SK-N-SH treated with all-trans-retinoic acid at 6 μM for 48 hours (cell line): ENCODE data around the gene ZEB2.

Experiments
- ATAC-seq: fragments of 200-7000 bp; cut with Tn5 transposase; 3 replicates; pipeline ENCODE4 v1.9.1; 2020; ENCODE audit warnings: mild to moderate bottlenecking, moderate library complexity
- ARNTL ChIP-seq: fragments of 450-650 bp; formaldehyde crosslinking; IDR thresholded peaks from 2 replicates; pipeline ENCODE4 v1.5.0; 2020; ENCODE audit warnings: low read depth, mild to moderate bottlenecking, moderate library complexity, borderline replicate concordance
- CSDC2 ChIP-seq: fragments of 250-450 bp; sonication (Bioruptor Pico); IDR thresholded peaks from 2 replicates; pipeline ENCODE4 v1.5.0; 2020; ENCODE audit warnings: mild to moderate bottlenecking, moderate library complexity
- ESRRG ChIP-seq: fragments of 250-450 bp; sonication (Bioruptor Pico); IDR thresholded peaks from 2 replicates; pipeline ENCODE4 v1.6.1; 2021; ENCODE audit warnings: mild to moderate bottlenecking
- GLIS3 ChIP-seq: fragments of 250-450 bp; sonication (Bioruptor Pico); IDR thresholded peaks from 2 replicates; pipeline ENCODE4 v1.5.0; 2020; ENCODE audit warnings: mild to moderate bottlenecking, moderate library complexity
- ISL1 ChIP-seq: fragments of 250-450 bp; sonication (Bioruptor Pico); IDR thresholded peaks from 2 replicates; pipeline ENCODE4 v2.1.2; 2022; ENCODE audit warnings: mild to moderate bottlenecking, moderate library complexity
- OSR1 ChIP-seq: fragments of 250-450 bp; sonication (Bioruptor Pico); IDR thresholded peaks from 2 replicates; pipeline ENCODE4 v1.8.0; 2022; ENCODE audit warnings: moderate library complexity, mild to moderate bottlenecking, inconsistent platforms
- PPARA ChIP-seq: fragments of 250-450 bp; sonication (Bioruptor Pico); IDR thresholded peaks from 2 replicates; pipeline ENCODE4 v1.5.0; 2020; ENCODE audit warnings: mild to moderate bottlenecking, borderline replicate concordance
- RARB ChIP-seq: fragments of 250-450 bp; sonication (Bioruptor Pico); IDR thresholded peaks from 2 replicates; pipeline ENCODE4 v1.8.0; 2021; ENCODE audit warnings: mild to moderate bottlenecking, moderate library complexity
- SNAI2 ChIP-seq: fragments of 250-450 bp; sonication (Bioruptor Pico); IDR thresholded peaks from 2 replicates; pipeline ENCODE4 v1.5.0; 2020; ENCODE audit warnings: mild to moderate bottlenecking, moderate library complexity
- TCF4 ChIP-seq: fragments of 250-450 bp; sonication (Bioruptor Pico); IDR thresholded peaks from 2 replicates; pipeline ENCODE4 v1.8.0; 2021; ENCODE audit warnings: mild to moderate bottlenecking, moderate library complexity, borderline replicate concordance
- TOX ChIP-seq: fragments of 250-450 bp; sonication (Bioruptor Pico); IDR thresholded peaks from 2 replicates; pipeline ENCODE4 v1.8.0; 2021; ENCODE audit warnings: mild to moderate bottlenecking, moderate library complexity, borderline replicate concordance
- ZC3H10 ChIP-seq: fragments of 250-450 bp; sonication (Bioruptor Pico); IDR thresholded peaks from 2 replicates; pipeline ENCODE4 v1.5.1; 2021; ENCODE audit warnings: mild to moderate bottlenecking, moderate library complexity
- ZFP3 ChIP-seq: fragments of 250-450 bp; sonication (Bioruptor Pico); IDR thresholded peaks from 2 replicates; pipeline ENCODE4 v1.5.0; 2020; ENCODE audit warnings: mild to moderate bottlenecking, moderate library complexity
- ZFP30 ChIP-seq: fragments of 450-650 bp; formaldehyde crosslinking; IDR thresholded peaks from 2 replicates; pipeline ENCODE4 v1.5.0; 2022; ENCODE audit warnings: mild to moderate bottlenecking, moderate library complexity
- ZNF565 ChIP-seq: fragments of 450-650 bp; formaldehyde crosslinking; conservative IDR thresholded peaks from 2 replicates; pipeline ENCODE4 v1.5.0; 2020; ENCODE audit warnings: low read depth, mild to moderate bottlenecking, moderate library complexity
- ZNF70 ChIP-seq: fragments of 450-650 bp; formaldehyde crosslinking; IDR thresholded peaks from 2 replicates; pipeline ENCODE4 v1.5.0; 2020; ENCODE audit warnings: mild to moderate bottlenecking, moderate library complexity
- TF ChIP-seq, protein P1 (sequence below): fragments of 250-450 bp; sonication (Bioruptor Pico); IDR thresholded peaks from 2 replicates; pipeline ENCODE4 v1.5.0; 2020; ENCODE audit warnings: mild to moderate bottlenecking, moderate library complexity
- TF ChIP-seq, protein P2 (sequence below): fragments of 250-450 bp; sonication (Bioruptor Pico); IDR thresholded peaks from 2 replicates; pipeline ENCODE4 v1.8.0; 2020; ENCODE audit warnings: mild to moderate bottlenecking, moderate library complexity, borderline replicate concordance
- TF ChIP-seq, protein P3 (sequence below): fragments of 250-450 bp; sonication (Bioruptor Pico); IDR thresholded peaks from 2 replicates; pipeline ENCODE4 v1.5.1; 2021; ENCODE audit warnings: mild to moderate bottlenecking, moderate library complexity

ZEB2 gene

DNA sequence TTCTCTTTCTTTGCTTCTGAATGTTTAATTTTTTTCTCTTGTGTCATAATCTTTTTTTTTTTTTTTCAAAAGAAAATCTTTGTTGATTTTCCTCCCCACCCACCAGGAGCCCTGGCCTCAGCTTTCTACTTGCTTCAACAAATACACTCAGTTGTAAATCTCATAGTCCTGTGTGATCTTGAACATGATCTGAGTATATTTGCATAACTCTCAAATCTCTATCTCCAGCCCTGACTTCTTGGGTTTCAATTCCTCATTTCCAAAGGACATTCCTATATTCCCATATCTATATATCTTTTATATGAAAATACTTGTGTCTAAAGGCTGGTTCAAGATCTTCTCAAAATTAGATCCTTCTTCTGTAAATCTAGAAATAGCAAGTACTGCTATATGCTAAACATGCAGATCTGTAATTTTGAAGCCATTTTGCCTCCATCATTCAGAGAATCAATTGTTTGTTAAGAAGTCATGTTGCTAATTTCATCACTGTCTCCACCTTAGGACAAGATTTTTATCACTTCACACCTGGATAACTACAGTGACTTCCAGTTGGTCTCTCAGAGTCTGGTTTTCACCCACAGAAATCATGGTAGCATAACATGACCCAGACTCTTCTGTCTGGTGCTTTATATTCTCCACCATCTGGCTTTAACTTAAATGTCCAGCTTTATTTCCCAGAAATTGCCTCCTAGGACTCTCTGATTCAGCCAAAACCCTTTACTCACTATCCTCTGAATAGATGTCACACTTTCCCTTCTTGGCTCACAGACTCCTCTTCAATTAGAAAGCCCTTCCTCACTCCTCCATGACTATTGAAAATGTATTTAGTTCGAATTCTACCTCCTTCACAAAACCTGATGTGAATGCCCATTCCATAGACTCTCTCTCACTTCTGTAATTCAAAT is 98.1 kb downstream of the ZEB2 start:
- no peak for TF ChIP-seq SNAI2 (CRISPR knock-in tag)
- TF ChIP-seq, protein P1, sequence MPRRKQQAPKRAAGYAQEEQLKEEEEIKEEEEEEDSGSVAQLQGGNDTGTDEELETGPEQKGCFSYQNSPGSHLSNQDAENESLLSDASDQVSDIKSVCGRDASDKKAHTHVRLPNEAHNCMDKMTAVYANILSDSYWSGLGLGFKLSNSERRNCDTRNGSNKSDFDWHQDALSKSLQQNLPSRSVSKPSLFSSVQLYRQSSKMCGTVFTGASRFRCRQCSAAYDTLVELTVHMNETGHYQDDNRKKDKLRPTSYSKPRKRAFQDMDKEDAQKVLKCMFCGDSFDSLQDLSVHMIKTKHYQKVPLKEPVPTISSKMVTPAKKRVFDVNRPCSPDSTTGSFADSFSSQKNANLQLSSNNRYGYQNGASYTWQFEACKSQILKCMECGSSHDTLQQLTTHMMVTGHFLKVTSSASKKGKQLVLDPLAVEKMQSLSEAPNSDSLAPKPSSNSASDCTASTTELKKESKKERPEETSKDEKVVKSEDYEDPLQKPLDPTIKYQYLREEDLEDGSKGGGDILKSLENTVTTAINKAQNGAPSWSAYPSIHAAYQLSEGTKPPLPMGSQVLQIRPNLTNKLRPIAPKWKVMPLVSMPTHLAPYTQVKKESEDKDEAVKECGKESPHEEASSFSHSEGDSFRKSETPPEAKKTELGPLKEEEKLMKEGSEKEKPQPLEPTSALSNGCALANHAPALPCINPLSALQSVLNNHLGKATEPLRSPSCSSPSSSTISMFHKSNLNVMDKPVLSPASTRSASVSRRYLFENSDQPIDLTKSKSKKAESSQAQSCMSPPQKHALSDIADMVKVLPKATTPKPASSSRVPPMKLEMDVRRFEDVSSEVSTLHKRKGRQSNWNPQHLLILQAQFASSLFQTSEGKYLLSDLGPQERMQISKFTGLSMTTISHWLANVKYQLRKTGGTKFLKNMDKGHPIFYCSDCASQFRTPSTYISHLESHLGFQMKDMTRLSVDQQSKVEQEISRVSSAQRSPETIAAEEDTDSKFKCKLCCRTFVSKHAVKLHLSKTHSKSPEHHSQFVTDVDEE, result no peak
- TF ChIP-seq TOX, result no peak
- no peak for TF ChIP-seq GLIS3
- TF ChIP-seq ZFP3 (CRISPR knock-in tag), result no peak
- no peak for TF ChIP-seq ZC3H10 (CRISPR knock-in tag)
- no peak for TF ChIP-seq OSR1 (CRISPR knock-in tag)
- TF ChIP-seq ZNF565 (CRISPR knock-in tag), result no peak
- TF ChIP-seq ZFP30, result no peak
- no peak for TF ChIP-seq ESRRG
- TF ChIP-seq, protein P2, sequence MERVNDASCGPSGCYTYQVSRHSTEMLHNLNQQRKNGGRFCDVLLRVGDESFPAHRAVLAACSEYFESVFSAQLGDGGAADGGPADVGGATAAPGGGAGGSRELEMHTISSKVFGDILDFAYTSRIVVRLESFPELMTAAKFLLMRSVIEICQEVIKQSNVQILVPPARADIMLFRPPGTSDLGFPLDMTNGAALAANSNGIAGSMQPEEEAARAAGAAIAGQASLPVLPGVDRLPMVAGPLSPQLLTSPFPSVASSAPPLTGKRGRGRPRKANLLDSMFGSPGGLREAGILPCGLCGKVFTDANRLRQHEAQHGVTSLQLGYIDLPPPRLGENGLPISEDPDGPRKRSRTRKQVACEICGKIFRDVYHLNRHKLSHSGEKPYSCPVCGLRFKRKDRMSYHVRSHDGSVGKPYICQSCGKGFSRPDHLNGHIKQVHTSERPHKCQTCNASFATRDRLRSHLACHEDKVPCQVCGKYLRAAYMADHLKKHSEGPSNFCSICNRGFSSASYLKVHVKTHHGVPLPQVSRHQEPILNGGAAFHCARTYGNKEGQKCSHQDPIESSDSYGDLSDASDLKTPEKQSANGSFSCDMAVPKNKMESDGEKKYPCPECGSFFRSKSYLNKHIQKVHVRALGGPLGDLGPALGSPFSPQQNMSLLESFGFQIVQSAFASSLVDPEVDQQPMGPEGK (CRISPR knock-in tag), result no peak
- no peak for TF ChIP-seq ZNF70 (CRISPR knock-in tag)

DNA sequence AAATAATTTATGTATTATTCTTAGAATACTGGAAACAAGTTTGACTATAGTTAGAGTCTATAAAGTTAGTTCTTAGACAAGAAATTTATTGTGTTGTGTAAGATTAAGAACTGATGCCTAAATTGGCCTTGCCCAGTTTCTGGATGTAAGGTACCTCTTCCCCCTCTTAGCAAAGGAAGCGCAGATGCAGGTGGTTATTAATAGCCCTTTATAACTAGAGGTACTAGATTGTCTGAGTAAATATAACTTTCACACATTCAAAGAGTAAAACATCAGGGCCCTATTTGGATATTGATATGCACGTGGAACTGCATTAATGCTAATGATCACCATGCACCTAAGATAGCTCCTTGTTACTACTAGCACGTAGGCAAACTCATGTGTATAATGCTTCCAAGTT is 100.7 kb downstream of the ZEB2 start:
- ATAC-seq, result no peak
- TF ChIP-seq, protein P3, sequence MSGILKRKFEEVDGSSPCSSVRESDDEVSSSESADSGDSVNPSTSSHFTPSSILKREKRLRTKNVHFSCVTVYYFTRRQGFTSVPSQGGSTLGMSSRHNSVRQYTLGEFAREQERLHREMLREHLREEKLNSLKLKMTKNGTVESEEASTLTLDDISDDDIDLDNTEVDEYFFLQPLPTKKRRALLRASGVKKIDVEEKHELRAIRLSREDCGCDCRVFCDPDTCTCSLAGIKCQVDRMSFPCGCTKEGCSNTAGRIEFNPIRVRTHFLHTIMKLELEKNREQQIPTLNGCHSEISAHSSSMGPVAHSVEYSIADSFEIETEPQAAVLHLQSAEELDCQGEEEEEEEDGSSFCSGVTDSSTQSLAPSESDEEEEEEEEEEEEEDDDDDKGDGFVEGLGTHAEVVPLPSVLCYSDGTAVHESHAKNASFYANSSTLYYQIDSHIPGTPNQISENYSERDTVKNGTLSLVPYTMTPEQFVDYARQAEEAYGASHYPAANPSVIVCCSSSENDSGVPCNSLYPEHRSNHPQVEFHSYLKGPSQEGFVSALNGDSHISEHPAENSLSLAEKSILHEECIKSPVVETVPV (CRISPR knock-in tag), result no peak
- TF ChIP-seq TOX (no peak), RARB (CRISPR knock-in tag) (no peak), SNAI2 (CRISPR knock-in tag) (no peak), ZNF70 (CRISPR knock-in tag) (no peak), ZFP3 (CRISPR knock-in tag) (no peak), ZNF565 (CRISPR knock-in tag) (no peak), ARNTL (CRISPR knock-in tag) (no peak), ESRRG (no peak), CSDC2 (CRISPR knock-in tag) (no peak), ZFP30 (no peak), ZC3H10 (CRISPR knock-in tag) (no peak), ISL1 (no peak), OSR1 (CRISPR knock-in tag) (no peak), TCF4 (CRISPR knock-in tag) (no peak), PPARA (CRISPR knock-in tag) (no peak)
- TF ChIP-seq, protein P2 (CRISPR knock-in tag), result no peak
- TF ChIP-seq, protein P1, result no peak

More for the DNA sequence above, 98.1 kb downstream of the ZEB2 start:
- no peak for ATAC-seq
